Body of pancreas (tissue), 4 donors: ENCODE results near the gene ACOD1.

Experiments
- CTCF ChIP-seq, 7 experiments: fragments of 450-650 bp in 4 of 7; fragments of 200-600 bp in 3 of 7; sonication (generic) in 3 of 7; IDR thresholded peaks; one replicate each; pipeline ENCODE4 v1.5.1; 2016 to 2019; ENCODE audit warnings: antibody characterized with exemption in 7 of 7
- POLR2A ChIP-seq, 3 donors: fragments of 450-650 bp; IDR thresholded peaks; one replicate each; pipeline ENCODE4 v1.6.1; 2016; ENCODE audit warnings: antibody characterized with exemption in 3 of 3, mild to moderate bottlenecking in 2 of 3

- TF ChIP-seq CTCF (IDR thresholded peaks at IDR 0.05): no peak
- TF ChIP-seq POLR2A (IDR thresholded peaks at IDR 0.05): no peak
These were observed 26.8 kb upstream of the ACOD1 start for GRCh38 chr13:76921516-76921915.
